HUES64 (cell line): ENCODE data around the gene MCRS1.

ENCODE experiments used
- H3K27ac ChIP-seq: 2 replicates; pipeline ENCODE4 v1.7.0; 2013; ENCODE audit warnings: low read depth, low read length, inconsistent platforms
- H3K27me3 ChIP-seq: 2 replicates; pipeline ENCODE4 v1.6.1; 2013; ENCODE audit warnings: mild to moderate bottlenecking, low read length; ENCODE audit not compliant: insufficient read depth
- H3K36me3 ChIP-seq: 2 replicates; pipeline ENCODE4 v1.6.1; 2013; ENCODE audit warnings: mild to moderate bottlenecking, low read length; ENCODE audit not compliant: insufficient read depth
- H3K4me1 ChIP-seq: 2 replicates; pipeline ENCODE4 v1.6.1; 2013; ENCODE audit warnings: mild to moderate bottlenecking, low read length, moderate library complexity; ENCODE audit not compliant: insufficient read depth
- H3K4me3 ChIP-seq: 2 replicates; pipeline ENCODE4 v1.5.1; 2013; ENCODE audit warnings: mild to moderate bottlenecking, low read length, moderate library complexity
- H3K9ac ChIP-seq: 2 replicates; pipeline ENCODE4 v1.6.1; 2013; ENCODE audit warnings: mild to moderate bottlenecking, low read depth, low read length
- H3K9me3 ChIP-seq: 2 replicates; pipeline ENCODE4 v1.6.1; 2013; ENCODE audit warnings: low read depth, low read length; ENCODE audit not compliant: insufficient read depth
- WGBS: fragments of 150-250, 120-280 bp; methylation state at CpG from one replicate; pipeline ENCODE4 v1.1.7; 2013; ENCODE audit warnings: missing lambda C conversion rate; 5-methylcytosine and 5-hydroxymethylcytosine counted together

MCRS1 gene

GRCh38 chr12:49598527-49598926, 30.6 kb upstream of the MCRS1 start:
- WGBS = 90% methylated on average over 10 of the region's 10 CpGs
- no peak overlapping the region for H3K9ac ChIP-seq
- H3K4me3 ChIP-seq = no peak overlapping the region
- no peaks in the 10 kb centered on the region for H3K36me3 ChIP-seq
- no peaks in the 10 kb centered on the region for H3K27me3 ChIP-seq
- H3K4me1 ChIP-seq = no peaks in the 10 kb centered on the region
- H3K9me3 ChIP-seq = no peaks in the 10 kb centered on the region
- no peak overlapping the region for H3K27ac ChIP-seq

GRCh38 chr12:49588721-49589516, 21.0 kb upstream of the MCRS1 start:
- H3K4me3 ChIP-seq = no peak overlapping the region
- H3K27me3 ChIP-seq = no peaks in the 10 kb centered on the region
- no peaks in the 10 kb centered on the region for H3K4me1 ChIP-seq
- H3K36me3 ChIP-seq = peaks cover 4% of the 10 kb centered on the region; the same call in 1 of the 2 replicates
- no peaks in the 10 kb centered on the region for H3K9me3 ChIP-seq
- H3K9ac ChIP-seq = no peak overlapping the region
- H3K27ac ChIP-seq = no peak overlapping the region
- 87% methylated on average over 4 of the region's 4 CpGs for WGBS

GRCh38 chr12:49588281-49588680, 20.3 kb upstream of the MCRS1 start:
- no peak overlapping the region for H3K9ac ChIP-seq
- H3K4me3 ChIP-seq = no peak overlapping the region
- no peaks in the 10 kb centered on the region for H3K9me3 ChIP-seq
- WGBS = 91% methylated on average over 7 of the region's 7 CpGs
- H3K27ac ChIP-seq = no peak overlapping the region
- no peaks in the 10 kb centered on the region for H3K4me1 ChIP-seq
- H3K36me3 ChIP-seq = peaks cover 9% of the 10 kb centered on the region; the same call in 1 of the 2 replicates
- no peaks in the 10 kb centered on the region for H3K27me3 ChIP-seq

DNA sequence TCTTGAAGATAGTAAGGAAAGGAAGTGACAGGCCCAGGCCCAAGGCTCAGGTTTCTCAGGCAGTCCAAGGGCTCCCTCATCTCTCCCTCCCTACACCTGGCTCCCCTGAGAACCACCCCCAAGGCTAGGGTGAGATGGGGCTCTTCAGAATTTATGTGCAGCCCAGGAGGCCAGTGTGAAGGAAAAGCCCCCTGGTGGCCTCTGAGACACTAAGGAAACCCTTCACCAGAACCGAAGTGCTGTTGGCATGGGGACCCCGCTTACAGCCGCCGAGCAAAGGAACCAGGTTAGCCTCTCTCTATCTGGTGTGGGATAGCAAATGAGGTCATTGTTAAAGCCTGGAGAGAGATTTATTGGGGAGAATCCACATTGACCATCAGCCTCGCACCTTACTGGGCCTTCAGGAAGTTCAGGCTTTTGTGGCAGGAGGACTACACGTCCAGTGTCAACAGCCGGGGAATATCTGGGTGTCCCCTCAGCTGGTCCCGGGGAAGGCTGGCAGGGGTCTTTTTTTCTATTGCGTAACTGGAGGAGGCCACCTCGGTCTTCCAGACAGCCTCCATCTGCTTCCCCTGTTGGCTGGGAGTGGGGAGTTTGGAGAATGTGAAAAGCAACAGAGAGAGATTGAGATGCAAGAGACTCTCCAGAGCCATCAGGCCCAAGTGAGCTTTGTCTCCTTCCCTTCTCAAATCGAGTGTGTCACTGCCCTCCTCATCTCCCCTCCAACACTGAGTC, 19.4 kb upstream of the MCRS1 start:
- no peaks in the 10 kb centered on the region for H3K4me1 ChIP-seq
- H3K9me3 ChIP-seq = no peaks in the 10 kb centered on the region
- WGBS = 95% methylated on average over 11 of the region's 11 CpGs
- H3K36me3 ChIP-seq = peaks cover 12% of the 10 kb centered on the region; the same call in 1 of the 2 replicates
- H3K27me3 ChIP-seq = no peaks in the 10 kb centered on the region
- no peak overlapping the region for H3K9ac ChIP-seq
- no peak overlapping the region for H3K27ac ChIP-seq
- no peak overlapping the region for H3K4me3 ChIP-seq

DNA sequence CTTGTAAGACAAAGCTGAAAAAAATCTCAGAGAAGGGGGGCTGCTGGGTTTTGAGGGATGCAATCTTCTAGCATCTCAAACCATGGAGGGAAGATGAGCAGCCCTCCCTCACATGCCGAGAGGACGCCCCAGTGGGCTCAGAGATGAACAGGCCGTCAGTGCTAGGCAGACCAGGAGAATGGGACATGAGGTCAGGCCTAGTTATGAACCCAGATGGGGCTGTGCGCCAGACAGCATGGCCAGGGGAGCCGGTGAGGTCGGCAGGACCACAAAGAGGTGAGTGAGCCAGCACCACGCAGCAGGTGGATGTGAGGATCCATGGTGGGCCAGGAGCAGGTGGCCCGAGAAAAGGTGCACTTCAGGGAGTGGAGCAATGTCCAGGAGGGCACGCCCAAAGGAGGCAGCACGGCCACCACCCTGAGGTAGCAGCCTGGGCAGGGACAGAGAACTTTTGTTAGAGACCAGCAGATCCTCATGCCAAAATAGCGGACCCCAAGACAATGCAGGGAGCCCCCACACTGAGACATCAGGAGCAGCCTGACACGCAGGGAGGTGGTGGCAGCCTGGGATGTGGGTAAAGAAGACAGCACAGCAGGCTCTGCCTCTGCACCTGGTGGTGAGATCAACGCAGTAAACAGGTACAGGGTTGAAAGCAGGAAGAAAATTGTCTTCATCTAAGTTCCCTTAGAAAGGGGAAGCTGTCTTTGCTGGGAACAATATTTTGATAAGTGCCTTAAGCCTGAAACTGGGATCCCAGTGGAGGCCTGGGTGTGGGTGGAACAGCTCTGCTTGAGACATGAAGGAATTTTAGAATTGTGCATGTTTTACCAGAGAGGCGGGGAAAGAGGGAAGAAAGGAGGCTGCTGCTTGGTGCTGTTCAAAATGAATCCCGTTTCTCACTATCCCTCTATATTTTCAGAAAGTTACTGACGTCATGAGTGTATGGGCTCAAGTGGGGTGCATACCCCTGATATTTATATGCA, 17.8 kb upstream of the MCRS1 start:
- no peaks in the 10 kb centered on the region for H3K4me1 ChIP-seq
- no peaks in the 10 kb centered on the region for H3K27me3 ChIP-seq
- peaks cover 8% of the 10 kb centered on the region; the same call in 1 of the 2 replicates for H3K36me3 ChIP-seq
- no peaks in the 10 kb centered on the region for H3K9me3 ChIP-seq
- 91% methylated on average over 15 of the region's 16 CpGs for WGBS
- H3K4me3 ChIP-seq = no peak overlapping the region
- H3K27ac ChIP-seq = no peak overlapping the region
- no peak overlapping the region for H3K9ac ChIP-seq

- no peak overlapping the region for H3K4me3 ChIP-seq
- no peaks in the 10 kb centered on the region for H3K9me3 ChIP-seq
- no peak overlapping the region for H3K27ac ChIP-seq
- H3K9ac ChIP-seq = no peak overlapping the region
- no peaks in the 10 kb centered on the region for H3K4me1 ChIP-seq
- H3K27me3 ChIP-seq = no peaks in the 10 kb centered on the region
- WGBS = 83% methylated on average over 7 of the region's 7 CpGs
- peaks cover 8% of the 10 kb centered on the region; the same call in 1 of the 2 replicates for H3K36me3 ChIP-seq
Observed at GRCh38 chr12:49584591-49584990, 16.6 kb upstream of the MCRS1 start.

DNA sequence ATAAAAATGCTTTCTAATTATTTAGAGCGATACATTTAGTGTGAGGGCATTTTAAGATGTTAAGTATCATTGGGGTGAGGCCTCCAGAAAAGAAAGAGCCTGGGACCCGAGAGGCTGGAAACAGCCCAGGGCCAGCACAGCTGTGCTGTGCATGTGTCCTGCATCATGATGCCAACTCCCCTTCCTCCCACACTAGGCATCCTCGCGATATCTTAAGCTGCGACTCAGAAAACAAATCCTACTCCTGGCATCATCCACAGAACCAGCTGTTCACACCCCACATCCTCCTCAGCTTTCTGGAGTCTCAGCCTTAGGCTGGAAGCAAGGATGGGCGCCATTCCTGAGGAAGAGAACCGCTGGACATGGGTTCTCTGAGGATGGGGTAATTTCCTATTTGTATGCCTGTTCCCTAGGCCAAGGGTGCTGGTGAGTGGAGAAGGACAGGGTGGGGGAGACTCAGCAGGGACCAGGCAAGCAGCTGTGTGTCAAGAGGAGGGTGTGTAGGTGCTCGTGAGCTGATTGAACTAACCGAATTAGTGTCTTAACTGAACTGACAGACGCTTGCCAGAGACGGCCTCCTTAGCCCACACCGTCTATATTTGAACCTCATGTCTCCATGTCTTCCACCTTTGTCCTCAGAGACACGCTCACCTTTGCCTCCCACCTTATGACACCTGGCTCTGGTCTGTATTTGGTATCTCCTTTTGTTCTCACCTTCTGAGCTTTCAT, 15.6 kb upstream of the MCRS1 start:
- Histone ChIP-seq H3K4me1 (no peaks in the 10 kb centered on the region), H3K27ac (no peak overlapping the region), H3K9ac (no peak overlapping the region), H3K36me3 (peaks cover 8% of the 10 kb centered on the region; the same call in 1 of the 2 replicates), H3K4me3 (no peak overlapping the region), H3K27me3 (no peaks in the 10 kb centered on the region), H3K9me3 (no peaks in the 10 kb centered on the region)
- 92% methylated on average over 13 of the region's 13 CpGs for WGBS

GRCh38 chr12:49582850-49583249, 14.9 kb upstream of the MCRS1 start:
- Histone ChIP-seq H3K27ac (no peak overlapping the region), H3K4me1 (no peaks in the 10 kb centered on the region), H3K36me3 (peaks cover 8% of the 10 kb centered on the region; the same call in 1 of the 2 replicates), H3K9me3 (no peaks in the 10 kb centered on the region), H3K4me3 (no peak overlapping the region), H3K27me3 (no peaks in the 10 kb centered on the region), H3K9ac (no peak overlapping the region)
- WGBS = 94% methylated on average over 4 of the region's 4 CpGs

DNA sequence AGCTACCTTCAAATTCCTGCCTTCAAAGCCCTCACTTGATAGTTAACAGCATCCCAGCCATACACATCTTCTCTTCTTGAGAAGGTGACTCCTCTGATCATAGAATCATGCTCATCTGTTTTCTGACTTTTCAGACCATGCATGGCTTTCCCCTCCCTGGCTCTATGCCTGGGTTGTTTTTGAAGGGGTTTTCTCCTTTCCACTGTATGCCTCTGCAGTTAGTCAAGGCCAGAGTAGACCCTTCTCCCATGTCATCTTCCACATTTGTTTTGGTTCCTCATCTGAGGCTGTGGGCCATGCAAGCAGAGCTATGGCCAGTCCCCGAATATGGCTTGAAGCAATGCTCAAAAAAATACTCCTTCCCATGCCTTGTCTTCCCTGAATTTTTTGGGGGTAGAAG, 14.3 kb upstream of the MCRS1 start:
- Histone ChIP-seq H3K4me1 (no peaks in the 10 kb centered on the region), H3K27me3 (no peaks in the 10 kb centered on the region), H3K27ac (no peak overlapping the region), H3K4me3 (no peak overlapping the region), H3K9me3 (no peaks in the 10 kb centered on the region), H3K9ac (no peak overlapping the region), H3K36me3 (peaks cover 8% of the 10 kb centered on the region; the same call in 1 of the 2 replicates)
- 31% methylated on average over 1 of the region's 1 CpG for WGBS
